Endodermal cell (in vitro differentiated cells): ENCODE data around the gene SFMBT2. TPM values are rescaled to one million over a fixed set of nuclear protein-coding genes. Genes with fewer than 3 reads are reported as not detected.

Source experiments
- DNase-seq: peaks from one replicate; pipeline ENCODE4 v3.0.0-alpha.2; 2017
- H3K27ac ChIP-seq: 2 replicates; pipeline ENCODE4 v1.5.1; 2013; ENCODE audit warnings: mild to moderate bottlenecking, low read depth, low read length, moderate library complexity
- H3K27me3 ChIP-seq: 2 replicates; pipeline ENCODE4 v1.6.1; 2013; ENCODE audit warnings: mild to moderate bottlenecking, low read length, moderate library complexity; ENCODE audit not compliant: insufficient read depth, control insufficient read depth, poor library complexity, severe bottlenecking
- H3K36me3 ChIP-seq: 2 replicates; pipeline ENCODE4 v1.7.0; 2013; ENCODE audit warnings: mild to moderate bottlenecking, low read length, moderate library complexity; ENCODE audit not compliant: control insufficient read depth, insufficient read depth
- H3K4me1 ChIP-seq: one replicate; pipeline ENCODE4 v1.7.0; 2013; ENCODE audit warnings: low read length; ENCODE audit not compliant: control insufficient read depth, insufficient read depth
- H3K4me3 ChIP-seq: 2 replicates; pipeline ENCODE4 v1.5.1; 2013; ENCODE audit warnings: mild to moderate bottlenecking, low read length, moderate library complexity
- H3K9ac ChIP-seq: 2 replicates; pipeline ENCODE4 v1.6.1; 2013; ENCODE audit warnings: mild to moderate bottlenecking, low read length, moderate library complexity; ENCODE audit not compliant: poor library complexity, severe bottlenecking; ENCODE audit errors: extremely low read depth
- H3K9me3 ChIP-seq: 2 replicates; pipeline ENCODE4 v1.6.1; 2013; ENCODE audit warnings: mild to moderate bottlenecking, low read length, moderate library complexity; ENCODE audit not compliant: control insufficient read depth
- H3K27ac Mint-ChIP-seq: 2 replicates; pipeline ENCODE4 v1.8.0; 2020; ENCODE audit warnings: mixed read lengths
- H3K27me3 Mint-ChIP-seq: 2 replicates; pipeline ENCODE4 v1.8.0; 2021; ENCODE audit warnings: mild to moderate bottlenecking, mixed read lengths; ENCODE audit not compliant: insufficient read depth
- H3K36me3 Mint-ChIP-seq: 2 replicates; pipeline ENCODE4 v1.8.0; 2020; ENCODE audit warnings: low read depth, mixed read lengths
- H3K4me1 Mint-ChIP-seq: 2 replicates; pipeline ENCODE4 v1.8.0; 2020; ENCODE audit warnings: mixed read lengths
- H3K4me3 Mint-ChIP-seq: 2 replicates; pipeline ENCODE4 v1.8.0; 2020; ENCODE audit warnings: mild to moderate bottlenecking, moderate library complexity, mixed read lengths
- H3K9me3 Mint-ChIP-seq: 2 replicates; pipeline ENCODE4 v1.8.0; 2020; ENCODE audit warnings: mild to moderate bottlenecking, mixed read lengths
- WGBS, 2 experiments: methylation state at CpG; one replicate each; pipeline versions ENCODE4 v1.1.5 to v1.1.7; 2013; ENCODE audit warnings: missing lambda C conversion rate in 2 of 2, mixed read lengths in 1 of 2; ENCODE audit not compliant: insufficient coverage in 1 of 2, insufficient read length in 1 of 2; 5-methylcytosine and 5-hydroxymethylcytosine counted together
- total RNA-seq, 2 donors: library from RNA; stranded (reverse); fragmentation: NEBNext Ultra II Directional in 1 of 2; extraction: Animal tissue kit (Norgen Biotek cat#: 25700) in 1 of 2; gene quantifications; 2 replicates in 1 of 2; 3 replicates in 1 of 2; pipeline ENCODE4 v1.2.1, GENCODE V29; 2021
- TF ChIP-seq, protein P1 (sequence below): fragments of 200-600 bp; sonication (generic); conservative IDR thresholded peaks from 2 replicates; pipeline ENCODE4 v1.5.0; 2021; ENCODE audit warnings: antibody characterized with exemption, mild to moderate bottlenecking

The SFMBT2 gene
- total RNA-seq, 2 donors from 2014 or later: 3.9 to 5.3 TPM

GRCh38 chr10:7287377-7287776 is 123.5 kb downstream of the SFMBT2 start:
- Histone ChIP-seq H3K27ac (no peak overlapping the region), H3K27me3 (no peaks in the 10 kb centered on the region), H3K36me3 (no peaks in the 10 kb centered on the region), H3K4me1 (no peaks in the 10 kb centered on the region), H3K4me3 (no peak overlapping the region), H3K9me3 (no peaks in the 10 kb centered on the region), H3K9ac (no peak overlapping the region)
- TF ChIP-seq, protein P1, sequence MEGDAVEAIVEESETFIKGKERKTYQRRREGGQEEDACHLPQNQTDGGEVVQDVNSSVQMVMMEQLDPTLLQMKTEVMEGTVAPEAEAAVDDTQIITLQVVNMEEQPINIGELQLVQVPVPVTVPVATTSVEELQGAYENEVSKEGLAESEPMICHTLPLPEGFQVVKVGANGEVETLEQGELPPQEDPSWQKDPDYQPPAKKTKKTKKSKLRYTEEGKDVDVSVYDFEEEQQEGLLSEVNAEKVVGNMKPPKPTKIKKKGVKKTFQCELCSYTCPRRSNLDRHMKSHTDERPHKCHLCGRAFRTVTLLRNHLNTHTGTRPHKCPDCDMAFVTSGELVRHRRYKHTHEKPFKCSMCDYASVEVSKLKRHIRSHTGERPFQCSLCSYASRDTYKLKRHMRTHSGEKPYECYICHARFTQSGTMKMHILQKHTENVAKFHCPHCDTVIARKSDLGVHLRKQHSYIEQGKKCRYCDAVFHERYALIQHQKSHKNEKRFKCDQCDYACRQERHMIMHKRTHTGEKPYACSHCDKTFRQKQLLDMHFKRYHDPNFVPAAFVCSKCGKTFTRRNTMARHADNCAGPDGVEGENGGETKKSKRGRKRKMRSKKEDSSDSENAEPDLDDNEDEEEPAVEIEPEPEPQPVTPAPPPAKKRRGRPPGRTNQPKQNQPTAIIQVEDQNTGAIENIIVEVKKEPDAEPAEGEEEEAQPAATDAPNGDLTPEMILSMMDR: no peak
- Mint-ChIP-seq H3K27ac (no peak overlapping the region), H3K27me3 (no peaks in the 10 kb centered on the region), H3K4me3 (no peak overlapping the region), H3K9me3 (no peaks in the 10 kb centered on the region), H3K4me1 (no peaks in the 10 kb centered on the region), H3K36me3 (no peaks in the 10 kb centered on the region)
- no peak for DNase-seq
- WGBS, 2 experiments: 80 to 98% methylated on average over 1 to 3 of the region's 3 CpGs

GRCh38 chr10:7285522-7286322 is 125.1 kb downstream of the SFMBT2 start:
- no peaks in the 10 kb centered on the region for H3K4me1 ChIP-seq
- H3K27me3 ChIP-seq: no peaks in the 10 kb centered on the region
- no peak overlapping the region for H3K4me3 Mint-ChIP-seq
- no peak for DNase-seq
- no peaks in the 10 kb centered on the region for H3K36me3 ChIP-seq
- WGBS, 2 experiments: 94% methylated on average over 5 to 6 of the region's 6 CpGs
- no peaks in the 10 kb centered on the region for H3K9me3 ChIP-seq
- no peak overlapping the region for H3K4me3 ChIP-seq
- H3K27me3 Mint-ChIP-seq: no peaks in the 10 kb centered on the region
- H3K36me3 Mint-ChIP-seq: no peaks in the 10 kb centered on the region
- TF ChIP-seq, protein P1: no peak
- no peaks in the 10 kb centered on the region for H3K9me3 Mint-ChIP-seq
- no peak overlapping the region for H3K27ac Mint-ChIP-seq
- H3K4me1 Mint-ChIP-seq: no peaks in the 10 kb centered on the region
- no peak overlapping the region for H3K27ac ChIP-seq
- H3K9ac ChIP-seq: no peak overlapping the region

DNA sequence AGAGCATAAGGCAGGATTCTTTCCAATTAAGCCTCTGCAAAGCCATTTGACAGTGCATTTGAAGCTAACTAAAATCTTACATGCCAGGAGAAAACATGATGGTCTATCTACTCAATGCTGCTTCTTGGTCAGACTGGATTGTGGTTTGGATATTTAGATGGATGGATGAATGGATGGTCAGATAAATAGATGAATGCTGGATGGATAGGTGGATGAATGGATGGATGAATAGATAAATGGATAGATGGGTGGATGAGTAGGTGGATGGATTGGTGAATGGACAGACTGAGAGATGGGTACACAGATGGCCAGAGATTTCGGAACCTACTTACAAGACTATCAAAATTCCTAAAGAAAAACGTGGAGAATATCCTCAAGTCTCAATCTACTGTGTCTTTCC is 127.6 kb downstream of the SFMBT2 start:
- Mint-ChIP-seq H3K9me3 (no peaks in the 10 kb centered on the region), H3K27me3 (no peaks in the 10 kb centered on the region), H3K36me3 (no peaks in the 10 kb centered on the region), H3K27ac (no peak overlapping the region), H3K4me1 (no peaks in the 10 kb centered on the region), H3K4me3 (no peak overlapping the region)
- no peaks in the 10 kb centered on the region for H3K36me3 ChIP-seq
- H3K4me1 ChIP-seq: no peaks in the 10 kb centered on the region
- no peak overlapping the region for H3K4me3 ChIP-seq
- H3K9me3 ChIP-seq: no peaks in the 10 kb centered on the region
- no peaks in the 10 kb centered on the region for H3K27me3 ChIP-seq
- H3K27ac ChIP-seq: no peak overlapping the region
- DNase-seq: no peak
- H3K9ac ChIP-seq: no peak overlapping the region
- TF ChIP-seq, protein P1: no peak
- WGBS, 2 experiments: 87 to 100% methylated on average over 1 to 2 of the region's 2 CpGs
